ENCODE data around the gene MRPS22. TPM values are rescaled to one million over a fixed set of nuclear protein-coding genes. Genes with fewer than 3 reads are reported as not detected.
"Not testable (repeated sequence)": the region's sequence is repeated elsewhere in the genome, so short reads cannot be mapped to it uniquely, and the experiment has no call there.

MRPS22 gene
- total and polyA plus RNA-seq, 8 donors: 14.7 to 29.0 (median 18.8) TPM

DNA sequence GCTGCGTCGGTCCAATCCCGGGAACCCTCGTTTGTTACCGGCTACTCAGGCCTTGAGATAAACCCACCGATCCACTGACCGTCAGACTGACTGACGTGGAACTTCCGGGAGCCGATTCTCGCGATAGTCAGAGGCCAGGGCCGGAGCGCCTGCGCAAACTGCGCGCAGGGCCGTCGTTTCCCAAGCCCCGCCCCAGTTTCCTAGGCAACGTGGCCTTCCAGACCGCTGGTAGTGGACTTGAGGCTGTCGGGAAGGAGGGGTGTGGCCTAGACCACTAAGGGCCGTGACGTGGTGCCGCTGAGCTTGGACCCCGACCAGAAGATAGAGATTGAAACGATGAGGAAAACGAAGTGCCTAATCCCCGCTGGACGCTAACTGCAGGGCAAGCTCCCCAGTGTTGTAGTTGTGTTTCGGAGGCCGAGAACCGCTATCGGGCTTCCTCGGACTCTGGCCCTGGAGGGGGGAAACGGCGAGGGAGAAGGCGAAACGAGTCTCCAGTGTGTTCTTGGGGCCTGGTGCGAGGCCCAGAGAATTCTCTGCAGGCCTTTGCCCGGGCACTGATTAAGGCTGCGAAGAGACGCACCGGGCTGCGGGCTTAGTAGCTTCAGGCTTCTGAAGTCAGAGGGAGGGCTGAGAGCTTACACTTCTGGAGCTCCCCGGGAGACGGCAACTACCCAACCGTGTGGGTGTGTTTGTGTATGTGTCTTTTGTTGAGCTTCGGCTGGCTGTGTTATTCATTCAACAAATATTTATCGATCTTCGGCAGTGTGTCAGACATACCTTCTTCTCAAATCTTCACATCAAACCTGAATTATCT, 45.9 kb downstream of the MRPS22 start, which contains the start of gene COPB2:
TSS of gene COPB2 (minus strand) at position 96 of the 817 bp plus-strand sequence. CDS start 97 bp downstream, outside the sequence.
- Histone ChIP-seq H3K27ac (peak within 1 kb of the TSS; percentile 86 to 99 (median 96)), H3K27me3 (no peaks in the 10 kb centered on the region), H3K36me3 (no peaks in the 10 kb centered on the region), H3K9me3 (no peaks in the 10 kb centered on the region), H3K4me1 (peaks cover 10 to 29% (median 28%) of the 10 kb centered on the region in 3 donors), H3K4me3 (peak within 1 kb of the TSS; percentile 66 to 99 (median 80))
- peak; percentile 99 to 100 (median 100) for DNase-seq
- peak; percentile 82 for FAIRE-seq
- WGBS, 2 donors: 0% methylated on average over 52 of the region's 52 CpGs
- intact Hi-C loops (cut with DNase I): no loop called here
- ATAC-seq: peak; percentile 93 to 97 (median 94)
- TF ChIP-seq CTCF (IDR thresholded peaks at IDR 0.05): no peak

DNA sequence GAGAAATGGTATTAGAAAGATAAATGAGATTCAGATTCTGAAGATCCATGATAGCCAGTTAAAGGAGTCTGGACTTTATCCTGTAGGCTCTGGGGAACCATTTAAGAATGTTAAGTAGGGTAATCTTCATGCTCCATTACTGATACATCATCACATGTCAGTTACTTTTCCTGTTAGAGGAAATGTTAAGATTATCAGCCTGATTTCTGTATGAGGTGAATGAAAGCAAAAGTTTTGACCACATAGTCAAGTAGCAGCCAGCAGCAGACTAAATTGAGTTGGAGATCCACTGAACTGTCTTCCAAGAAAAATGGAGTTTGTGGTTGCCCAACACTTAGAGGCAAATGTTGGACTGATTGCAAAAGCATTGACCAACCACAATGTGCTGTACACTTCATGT, 50.3 kb downstream of the MRPS22 start:
- DNase-seq (no peak), FAIRE-seq (no peak), ATAC-seq (no peak)
- intact Hi-C loops (cut with DNase I): no loop called here
- Histone ChIP-seq H3K9me3 (no peaks in the 10 kb centered on the region), H3K27me3 (no peaks in the 10 kb centered on the region), H3K36me3 (no peaks in the 10 kb centered on the region), H3K4me1 (peaks cover 6 to 15% (median 7%) of the 10 kb centered on the region in 3 donors), H3K4me3 (no peak overlapping the region), H3K27ac (no peak overlapping the region)
- TF ChIP-seq CTCF (IDR thresholded peaks at IDR 0.05): no peak

DNA sequence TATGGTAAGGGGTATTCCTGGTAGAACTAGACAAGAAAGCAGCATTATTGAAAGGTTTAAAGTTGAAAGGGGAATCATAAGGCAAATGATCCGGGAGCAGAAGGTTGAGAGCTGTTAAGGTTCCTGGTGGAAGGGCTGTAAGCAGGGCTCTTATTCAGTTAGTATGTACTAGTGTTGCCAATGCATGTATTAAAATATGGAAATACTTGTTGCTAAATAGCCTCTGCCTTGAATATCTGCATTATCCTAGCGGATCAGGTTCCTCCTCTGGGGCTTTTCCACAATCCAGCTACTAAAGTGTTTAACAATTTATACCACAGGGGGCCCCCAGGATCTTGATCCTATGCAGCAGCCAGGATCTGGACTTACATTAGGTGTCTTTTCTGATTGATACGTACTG, 52.9 kb downstream of the MRPS22 start:
- no peak for TF ChIP-seq CTCF (IDR thresholded peaks at IDR 0.05)
- no peak for ATAC-seq
- Histone ChIP-seq H3K27me3 (no peaks in the 10 kb centered on the region), H3K36me3 (no peaks in the 10 kb centered on the region), H3K4me3 (no peak overlapping the region), H3K4me1 (peaks cover under 1 to 6% (median 1%) of the 10 kb centered on the region in 3 donors), H3K9me3 (no peaks in the 10 kb centered on the region), H3K27ac (no peak overlapping the region)
- no peak for FAIRE-seq
- intact Hi-C loops (cut with DNase I): no loop called here
- WGBS, 2 donors: 93 to 95% methylated on average over 3 of the region's 3 CpGs
- DNase-seq: no peak

- H3K4me1 ChIP-seq; DNase-seq; H3K9me3 ChIP-seq; FAIRE-seq; intact Hi-C loops (cut with DNase I); H3K27me3 ChIP-seq; H3K4me3 ChIP-seq; ATAC-seq; H3K36me3 ChIP-seq; H3K27ac ChIP-seq: not testable (repeated sequence)
- WGBS, 2 donors: 89 to 91% methylated on average over 2 of the region's 2 CpGs
Measured at GRCh38 chr3:139401155-139401554, 57.3 kb downstream of the MRPS22 start.

Other genes with a start within 250 kb of the MRPS22 start
- 100 to 1,000 TPM in 4 of 6 donors, 10 to 100 TPM in 2; 62.7 to 114 (median 102) TPM for gene COPB2, start 45.6 kb downstream of the MRPS22 start, total RNA-seq
- 10 to 100 TPM; 26.9 to 63.3 TPM for gene COPB2, start 45.6 kb downstream of the MRPS22 start, polyA plus RNA-seq
- 1 to 10 TPM in 2 of 6 donors, under 1 TPM in 1, not detected in 3; 0.38 to 7.5 (median 4.7) TPM for gene RBP2, start 132.5 kb downstream of the MRPS22 start, total RNA-seq
- gene RBP2, start 132.5 kb downstream of the MRPS22 start, polyA plus RNA-seq: 1 to 10 TPM; 1.0 to 1.4 TPM
- 100 to 1,000 TPM; 146 to 422 (median 314) TPM for gene RBP1, start 195.7 kb downstream of the MRPS22 start, total RNA-seq
- gene RBP1, start 195.7 kb downstream of the MRPS22 start, polyA plus RNA-seq: 100 to 1,000 TPM; 311 to 378 TPM